Measurements from ENCODE around the gene OAF. TPM values are rescaled to one million over a fixed set of nuclear protein-coding genes. Genes with fewer than 3 reads are reported as not detected.
"Not testable (repeated sequence)": the region's sequence is repeated elsewhere in the genome, so short reads cannot be mapped to it uniquely, and the experiment has no call there.

OAF gene
- 65.0 and 105 TPM in 2 replicates for total RNA-seq (2014; rRNA removed; shearing (Covaris generic))

- DNase-seq (ENCODE audit: low read depth), result peak; percentile 88
Observed at GRCh38 chr11:120210626-120211521, at the start of gene OAF. TSS of gene OAF (plus strand) at chr11:120211032. CDS start at chr11:120211280, 248 bp downstream.

DNA sequence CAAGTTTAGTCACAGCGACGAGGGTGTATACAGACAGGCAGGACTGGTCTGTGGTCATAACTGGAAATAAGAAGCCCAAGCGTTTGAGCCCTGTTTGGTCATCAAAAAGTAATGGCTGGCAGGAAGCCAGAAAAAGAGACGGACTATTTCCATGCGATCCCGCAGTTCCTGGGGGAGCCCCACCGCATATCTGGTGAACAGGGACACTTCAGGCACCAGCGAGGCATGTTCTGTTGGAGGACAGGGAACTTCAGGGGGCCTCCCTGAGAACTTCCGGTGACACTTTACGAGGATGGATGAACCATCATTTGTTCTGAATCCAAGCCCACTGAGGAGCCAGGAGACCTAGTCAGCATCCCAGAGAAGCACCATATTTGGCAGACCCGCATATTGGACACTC lies 43.2 kb upstream of the OAF start:
- no peak for DNase-seq (ENCODE audit: low read depth)

DNA sequence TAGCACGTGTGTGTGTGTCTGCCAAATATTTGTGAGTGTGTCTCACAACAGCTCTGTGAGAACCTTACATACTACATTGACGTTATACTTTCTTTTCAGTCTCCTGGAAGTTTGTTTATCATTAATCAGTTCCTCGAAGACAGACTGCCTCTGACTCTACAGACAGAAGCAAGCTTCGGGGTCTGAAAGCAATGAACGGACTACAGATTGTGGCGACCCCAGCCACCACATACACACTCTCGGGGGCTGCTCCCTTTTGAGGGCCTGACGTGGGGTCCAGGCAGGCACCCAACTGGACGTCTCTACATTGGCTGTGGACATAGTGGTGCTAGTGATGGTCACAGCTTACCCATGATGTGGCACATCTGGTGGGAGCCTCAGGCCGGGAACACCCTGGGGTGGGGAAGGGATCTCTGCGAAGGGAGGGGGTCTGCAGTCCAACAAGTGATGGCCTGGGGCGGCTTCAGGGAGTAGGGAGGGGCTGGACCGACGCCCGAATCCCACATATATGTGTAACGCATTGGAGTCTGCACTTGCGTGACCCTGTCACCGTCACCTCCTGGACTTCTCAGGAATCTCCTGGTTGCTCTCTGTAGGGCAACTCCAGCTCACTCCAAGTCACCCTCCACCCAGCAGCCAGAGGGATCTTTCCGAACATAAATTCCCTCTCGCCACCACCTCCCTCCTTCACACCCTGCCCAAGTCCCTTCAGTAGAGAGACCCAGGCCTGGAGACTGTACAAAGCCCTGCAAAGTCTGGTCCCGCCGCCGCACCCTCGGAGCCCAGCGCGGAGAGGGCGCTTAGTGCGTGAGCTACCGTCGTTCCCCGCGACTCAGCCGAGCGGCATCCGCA lies 42.5 kb upstream of the OAF start:
- no peak for DNase-seq (ENCODE audit: low read depth)

DNA sequence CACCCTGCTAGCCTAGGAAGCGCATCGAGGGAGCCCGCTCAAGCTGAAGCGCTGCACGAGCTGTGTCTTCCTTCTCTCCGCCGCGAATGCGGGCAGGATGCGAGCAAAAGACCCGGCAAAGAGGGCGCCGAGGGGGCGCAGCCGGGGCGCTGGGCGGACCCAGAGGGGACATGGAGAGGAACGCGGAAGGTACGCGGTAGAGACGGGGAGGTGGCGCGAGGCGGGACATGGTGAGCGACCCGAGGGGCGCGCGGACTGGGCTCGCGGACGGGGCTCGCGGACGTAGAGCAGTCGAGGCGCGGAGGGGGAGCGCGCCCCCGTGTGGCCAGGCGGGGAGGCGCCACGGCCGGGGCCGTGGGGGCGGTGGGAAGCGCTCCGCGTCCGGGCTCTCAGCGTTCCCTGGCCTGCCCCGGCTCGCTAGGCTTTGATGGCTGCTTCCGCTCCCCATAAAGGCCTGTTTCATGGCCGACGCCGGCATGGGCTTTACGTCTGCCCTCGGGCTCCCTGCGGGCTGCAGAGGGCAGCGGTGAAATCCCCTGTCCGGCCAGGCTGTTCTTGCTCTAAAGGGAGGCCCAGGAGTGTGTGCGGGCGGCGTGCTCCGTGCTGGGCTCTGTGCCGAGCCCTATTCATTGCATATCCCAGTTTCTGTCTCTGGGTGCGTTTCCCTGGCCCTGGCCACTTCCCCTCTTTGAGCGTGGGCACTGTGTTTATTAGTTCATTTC lies 41.7 kb upstream of the OAF start:
- peak; percentile 71 for DNase-seq (ENCODE audit: low read depth)

GRCh38 chr11:120169981-120170698 lies 40.7 kb upstream of the OAF start:
- DNase-seq (ENCODE audit: low read depth), result no peak

DNA sequence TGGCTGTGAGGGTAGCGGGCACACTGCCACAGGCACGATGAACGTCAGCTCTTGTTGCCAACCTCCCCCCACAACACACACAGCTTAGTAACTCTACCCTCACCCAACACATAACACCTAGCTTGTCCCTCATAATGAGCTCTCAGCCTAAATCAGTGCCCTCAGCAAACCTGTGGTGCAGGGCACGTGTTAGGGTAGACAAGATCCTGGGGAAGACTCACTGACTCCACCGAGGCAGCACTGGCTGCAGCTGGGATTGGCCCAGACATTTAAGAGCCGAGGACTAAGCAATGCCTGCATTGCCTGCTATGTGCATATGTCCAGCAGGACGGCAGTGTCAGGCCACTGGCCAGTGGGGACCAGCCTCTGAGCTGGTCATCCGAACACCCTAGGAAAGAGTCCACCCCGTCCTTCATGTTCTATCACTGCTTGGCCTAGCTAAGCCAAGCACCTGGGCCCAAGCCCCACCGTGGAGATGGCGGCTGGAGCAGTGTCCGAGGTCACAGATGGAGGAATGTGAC lies 40.0 kb upstream of the OAF start:
- no peak for DNase-seq (ENCODE audit: low read depth)

DNA sequence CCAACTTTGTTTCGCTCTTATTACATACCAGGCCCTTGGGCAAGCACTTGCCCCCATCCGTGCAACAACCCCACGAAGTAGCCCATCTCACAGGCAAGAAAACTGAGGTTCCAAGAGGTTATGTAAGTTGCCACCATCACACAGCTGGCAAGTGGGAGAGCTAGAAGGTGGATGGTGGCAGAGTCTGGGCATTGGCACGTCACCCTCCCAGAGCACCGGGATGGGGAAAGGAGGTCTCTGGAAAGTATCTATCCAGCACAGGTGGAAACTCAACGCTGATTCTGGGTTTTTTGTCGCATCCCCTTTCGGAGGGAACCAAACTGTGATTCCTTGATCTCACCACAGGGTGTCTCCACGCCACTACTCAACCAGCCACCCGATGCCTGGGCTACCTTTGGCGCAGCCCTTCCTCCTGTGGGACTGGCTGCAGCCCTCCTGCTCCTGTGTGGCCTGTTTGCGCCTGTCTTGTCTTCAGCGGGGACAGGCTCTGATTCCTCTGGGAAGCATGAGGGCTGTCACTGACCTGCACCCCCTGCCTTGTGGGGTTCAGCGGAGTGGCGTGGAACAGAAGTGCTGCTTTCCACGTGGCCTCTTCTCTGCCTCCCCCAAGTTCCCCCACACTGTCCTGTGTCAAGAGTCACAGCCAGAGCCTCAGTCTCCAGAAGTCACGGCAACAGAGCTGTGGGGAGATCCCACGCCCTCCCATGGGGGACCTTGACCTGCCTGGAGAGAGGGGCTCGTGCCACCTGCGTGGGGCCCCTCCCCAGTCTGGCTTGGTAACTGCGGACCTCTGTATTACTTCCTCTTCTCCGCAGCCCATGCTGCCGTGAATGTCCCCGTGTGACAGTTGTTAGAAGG lies 38.5 kb upstream of the OAF start:
- peak; percentile 65 for DNase-seq (ENCODE audit: low read depth)

DNA sequence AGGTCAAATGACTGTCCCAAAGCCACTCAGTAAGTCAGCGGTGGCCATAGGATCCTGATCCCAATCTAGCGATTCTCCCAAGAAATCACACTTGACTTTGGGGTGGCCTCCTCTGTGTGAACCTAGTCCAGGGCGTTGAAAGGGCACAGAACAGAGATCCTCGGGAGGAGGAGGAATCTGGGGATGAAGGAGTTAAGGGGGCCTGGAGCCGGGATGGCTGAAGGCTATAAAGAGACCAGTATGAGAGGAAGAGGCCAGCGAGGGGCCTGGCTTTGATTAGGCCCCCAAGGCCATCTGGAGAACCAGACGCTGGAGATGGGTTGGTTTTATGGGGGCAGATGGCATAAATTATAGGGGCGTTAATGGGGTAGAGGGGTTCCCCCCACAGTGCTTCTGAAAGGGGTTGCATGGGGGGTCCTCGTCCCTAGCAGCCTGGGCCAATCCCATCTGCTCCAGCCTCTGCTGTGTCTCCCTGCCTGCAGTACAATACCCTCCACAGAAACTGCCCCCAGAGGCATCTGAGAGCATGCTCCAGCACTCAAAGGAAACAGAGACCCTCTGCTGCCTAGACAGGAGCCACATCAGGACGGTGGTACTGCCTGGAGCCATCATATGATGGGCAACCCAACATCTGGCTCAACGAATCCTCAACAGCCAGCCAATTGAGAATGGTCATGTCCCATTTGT lies 37.7 kb upstream of the OAF start:
- DNase-seq (ENCODE audit: low read depth), result no peak

DNA sequence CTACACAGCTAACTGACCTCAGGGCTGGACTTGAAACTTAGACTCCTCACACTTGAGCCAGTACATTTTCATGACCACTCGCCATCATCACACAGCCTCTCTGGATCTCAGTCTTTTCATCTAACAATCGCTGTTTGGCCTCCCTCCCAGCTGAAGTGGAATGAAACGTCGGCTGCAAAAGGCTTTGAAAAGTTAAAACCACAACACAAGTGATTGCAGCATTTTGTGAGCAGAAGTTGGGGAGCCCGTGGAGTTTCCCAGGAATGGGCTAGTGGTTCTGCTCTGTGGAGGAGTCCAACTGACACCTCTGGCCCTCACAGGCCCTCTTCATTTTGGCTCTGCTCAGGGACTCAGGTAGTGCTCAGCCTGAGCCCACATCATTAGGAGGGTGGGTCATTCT lies 37.0 kb upstream of the OAF start:
- no peak for DNase-seq (ENCODE audit: low read depth)

GRCh38 chr11:120174866-120175265 lies 36.0 kb upstream of the OAF start:
- no peak for DNase-seq (ENCODE audit: low read depth)

- peak; percentile 67 for DNase-seq (ENCODE audit: low read depth)
Observed at GRCh38 chr11:120178561-120179056, 32.2 kb upstream of the OAF start.

DNA sequence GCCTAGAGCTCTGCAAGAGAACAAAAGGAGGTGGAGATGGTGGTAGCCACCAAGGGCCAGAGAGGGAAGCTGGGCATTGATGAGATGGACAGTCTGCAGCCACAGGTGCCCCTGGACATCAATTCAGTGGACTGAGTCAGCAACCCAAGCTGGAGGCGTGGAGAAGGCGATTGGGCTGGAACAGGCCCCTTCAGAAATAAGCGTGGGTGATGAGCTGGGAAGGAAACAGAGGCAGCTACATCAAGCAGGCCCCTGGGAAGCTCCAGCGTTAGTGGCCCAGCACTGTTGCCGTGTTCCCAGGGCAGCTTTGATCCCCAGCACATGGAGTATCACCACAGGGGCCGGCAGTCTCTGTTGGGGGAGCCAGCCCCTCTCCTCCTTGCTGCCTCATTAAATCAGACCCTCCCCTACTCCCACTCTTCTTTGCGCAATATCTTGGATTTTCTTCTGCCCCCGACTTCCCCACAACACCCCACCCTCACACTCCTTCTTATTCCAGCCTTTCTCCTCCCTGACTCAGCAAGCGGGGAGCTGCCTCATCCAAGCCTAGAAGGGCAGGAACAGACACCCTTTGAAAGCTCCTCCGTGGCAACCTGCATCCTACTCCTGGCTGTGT lies 31.7 kb upstream of the OAF start:
- no peak for DNase-seq (ENCODE audit: low read depth)

DNA sequence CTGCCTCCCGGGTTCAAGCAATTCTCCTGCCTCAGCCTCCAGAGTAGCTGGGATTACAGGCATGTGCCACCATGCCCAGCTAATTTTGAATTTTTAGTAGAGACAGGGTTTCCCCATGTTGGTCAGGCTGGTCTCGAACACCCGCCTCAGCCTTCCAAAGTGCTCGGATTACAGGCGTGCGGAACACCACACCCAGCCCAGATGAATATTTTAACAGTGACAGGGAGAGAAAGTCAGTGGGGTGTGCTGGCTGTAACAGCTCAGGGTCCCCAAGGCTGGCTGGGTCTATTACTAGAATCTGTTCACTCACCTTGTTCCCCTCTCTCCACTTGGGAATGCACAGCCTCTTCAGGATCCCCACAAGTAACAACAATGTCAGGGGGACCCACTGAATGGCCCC lies 30.8 kb upstream of the OAF start:
- not testable (repeated sequence) for DNase-seq (ENCODE audit: low read depth)

DNA sequence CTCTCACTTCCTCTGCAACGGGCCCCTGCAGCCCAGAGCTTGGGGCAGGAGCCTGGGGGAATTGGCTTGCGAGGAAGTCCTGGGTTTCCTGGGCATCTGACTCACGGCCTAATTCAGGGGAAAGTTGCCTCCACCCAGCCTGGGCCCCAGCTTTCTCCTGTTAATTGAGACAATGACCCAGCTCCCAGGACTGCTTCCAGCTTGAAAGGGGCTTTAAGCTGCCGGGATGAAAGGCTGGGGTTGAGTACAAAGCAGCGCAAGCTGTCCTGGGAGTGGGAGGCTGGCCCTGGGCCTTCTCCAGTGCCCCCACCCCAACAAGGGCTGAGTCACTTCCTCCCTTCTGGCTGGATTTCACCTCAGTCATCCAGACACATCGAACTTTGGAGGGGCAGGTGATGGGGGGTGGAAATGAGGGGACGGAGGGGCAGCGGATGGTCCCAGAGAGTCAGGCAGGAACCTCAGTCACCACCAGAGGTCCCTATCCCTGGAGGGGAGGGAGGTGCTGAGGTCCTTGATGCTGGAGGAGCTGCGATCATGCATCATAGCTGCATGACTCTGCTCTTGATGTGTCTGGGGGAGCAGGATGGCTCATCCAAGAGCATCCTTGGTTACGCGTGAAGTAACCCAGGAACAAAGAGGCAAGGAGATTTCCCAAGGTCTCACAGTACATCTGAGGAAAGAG lies 30.1 kb upstream of the OAF start:
- peak; percentile 67 for DNase-seq (ENCODE audit: low read depth)

- DNase-seq (ENCODE audit: low read depth), result no peak
Observed at GRCh38 chr11:120181376-120181975, 29.4 kb upstream of the OAF start.

DNA sequence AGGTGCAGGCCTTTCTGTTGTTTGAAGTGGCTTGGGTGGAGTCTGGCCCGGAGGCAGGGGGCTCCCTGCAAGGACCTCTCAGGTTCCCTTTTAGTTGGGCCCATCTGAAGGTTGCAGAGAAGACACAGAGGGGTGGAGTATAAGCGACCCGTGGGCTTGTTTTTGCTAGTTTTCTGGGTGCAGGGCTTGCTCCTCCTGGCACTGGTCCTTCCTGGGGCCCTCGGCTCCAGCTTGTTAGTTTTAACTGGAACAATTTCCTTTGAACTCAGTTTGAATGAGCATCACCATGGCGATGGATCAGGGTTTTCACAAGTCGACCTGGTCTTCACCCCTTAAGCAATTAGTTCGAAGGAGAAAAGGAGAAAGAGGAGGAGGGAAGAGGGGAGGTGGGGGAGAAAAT lies 28.5 kb upstream of the OAF start:
- DNase-seq (ENCODE audit: low read depth), result no peak

DNA sequence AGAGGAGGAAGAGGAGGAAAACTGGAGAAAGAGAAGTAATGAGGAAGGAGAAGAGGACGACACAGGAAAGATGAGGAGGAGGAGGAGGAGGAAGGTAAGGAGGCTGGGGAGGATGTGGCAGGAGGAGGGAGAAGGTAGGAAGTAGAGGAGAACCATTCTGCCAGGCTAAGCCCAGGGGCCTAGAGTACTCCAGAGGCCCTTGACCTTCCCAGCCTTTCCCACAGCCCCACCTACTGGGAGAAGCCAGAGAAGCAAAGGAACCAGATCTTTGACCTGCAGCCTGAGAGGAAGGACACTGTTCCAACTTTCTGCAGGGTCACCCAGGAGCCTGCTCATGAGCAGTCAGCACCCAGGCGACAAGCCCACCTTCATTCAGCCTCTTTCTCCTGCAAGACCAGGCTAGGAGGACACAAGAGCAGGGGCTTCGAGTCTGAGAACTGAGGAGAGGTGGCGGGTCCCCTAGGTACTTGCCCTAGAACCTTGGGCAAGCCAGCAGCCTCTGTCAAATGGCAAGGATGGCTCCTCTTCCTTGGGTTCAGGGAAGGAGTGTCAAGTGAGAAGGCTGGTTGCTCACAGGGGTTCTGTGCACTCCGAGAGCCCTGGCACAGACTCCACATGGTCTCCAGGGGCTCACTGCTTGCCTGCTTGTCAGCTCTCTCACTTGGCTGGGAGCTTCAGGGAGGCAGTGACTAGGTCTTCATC lies 27.9 kb upstream of the OAF start:
- DNase-seq (ENCODE audit: low read depth), result no peak

Measured in M059J (cell line).